Heart left ventricle (tissue), 16 donors: ENCODE results near the gene EMILIN3. TPM values are rescaled to one million over a fixed set of nuclear protein-coding genes. Genes with fewer than 3 reads are reported as not detected.

Source experiments
- ATAC-seq, 4 donors: fragments of 200-7000 bp; cut with Tn5 transposase; one replicate each; pipeline ENCODE4 v1.9.1; 2020 to 2022; ENCODE audit warnings: moderate library complexity in 4 of 4, mild to moderate bottlenecking in 3 of 4, moderate number of reproducible peaks in 1 of 4
- DNase-seq, 5 donors: peaks; one replicate each; pipeline ENCODE4 v3.0.0-alpha.2; 2020
- H3K27ac ChIP-seq, 12 donors: fragments of 200-600 bp; sonication (generic) in 4 of 12; one replicate each; pipeline versions ENCODE4 v1.5.0 to v1.8.0; 2016 to 2022; ENCODE audit warnings: mild to moderate bottlenecking in 2 of 12
- H3K27me3 ChIP-seq, 9 donors: fragments of 200-600 bp; sonication (generic) in 2 of 9; one replicate each; pipeline versions ENCODE4 v1.5.1 to v1.8.0; 2016 to 2022; ENCODE audit warnings: mild to moderate bottlenecking in 3 of 9
- H3K36me3 ChIP-seq, 9 donors: fragments of 200-600 bp; sonication (generic) in 2 of 9; one replicate each; pipeline versions ENCODE4 v1.5.0 to v1.8.0; 2018 to 2022; ENCODE audit warnings: mild to moderate bottlenecking in 2 of 9
- H3K4me1 ChIP-seq, 12 donors: fragments of 200-600 bp; sonication (generic) in 4 of 12; one replicate each; pipeline versions ENCODE4 v1.5.0 to v1.8.0; 2016 to 2022; ENCODE audit warnings: mild to moderate bottlenecking in 3 of 12
- H3K4me3 ChIP-seq, 12 donors: fragments of 200-600 bp; sonication (generic) in 4 of 12; one replicate each; pipeline versions ENCODE4 v1.5.0 to v1.8.0; 2017 to 2022; ENCODE audit warnings: mild to moderate bottlenecking in 9 of 12, moderate library complexity in 4 of 12
- H3K9me3 ChIP-seq, 12 donors: fragments of 200-600 bp; sonication (generic) in 4 of 12; one replicate each; pipeline versions ENCODE4 v1.5.0 to v1.8.0; 2016 to 2022; ENCODE audit warnings: mild to moderate bottlenecking in 1 of 12
- CTCF ChIP-seq, 12 donors: fragments of 200-600 bp; sonication (generic) in 4 of 12; IDR thresholded peaks; one replicate each; pipeline versions ENCODE4 v1.5.0 to v1.8.0; 2018 to 2022; ENCODE audit warnings: antibody characterized with exemption in 12 of 12, mild to moderate bottlenecking in 5 of 12
- POLR2A ChIP-seq, 2 donors: fragments of 450-650 bp; IDR thresholded peaks; one replicate each; pipeline ENCODE4 v1.6.1; 2017; ENCODE audit warnings: antibody characterized with exemption in 2 of 2, mild to moderate bottlenecking in 2 of 2, moderate library complexity in 2 of 2
- WGBS, 4 donors: extraction: QIAGEN DNeasy Blood & Tissue Kit in 2 of 4; methylation state at CpG; one replicate each; pipeline versions ENCODE4 v1.1.5 to v1.1.7; 2013 to 2018; 5-methylcytosine and 5-hydroxymethylcytosine counted together
- intact Hi-C, 10 donors: fragments of 100-400 bp; cut with DNase I; formaldehyde crosslinking; loops; one replicate each; pipeline versions ENCODE4 v1.11.1 to v1.14.2; 2022
- polyA plus RNA-seq, 2 donors: library from polyadenylated mRNA; stranded (reverse); fragments of 200-250 nt; gene quantifications; one replicate each; pipeline ENCODE4 v1.2.3, GENCODE V29; 2013
- total RNA-seq, 9 donors: library from RNA; depleted of rRNA in 2 of 9; stranded (reverse); fragments of >200 nt in 2 of 9; fragmentation: NEBNext Ultra II Directional in 3 of 9; extraction: Animal tissue kit (Norgen Biotek cat#: 25700) in 3 of 9; gene quantifications; one replicate each; pipeline versions ENCODE4 v1.1.0 to v1.2.4, GENCODE V29; 2016 to 2023
- donor health status: ischemic (EF 13 %, LVEDD 7.1; RV severe dilation, severe dysfunction).
- donor health status: healthy with polysubstance abuse.
- donor health status: DM: no; HTN: yes; CAD: no.
- donor health status: DM: no; HTN: no; CAD: no.
- donor health status: ischemic (EF 25% LVEDD 6.9; RV normal size, moderate dysfunction).
- donor health status: ischemic (EF 25% LVEDD 5.7; RV mildly dilated, moderate dysfunction).
- donor health status: healthy.
- donor health status: DM: yes; HTN: yes; CAD: no.
- donor health status: ischemic (EF 35%, LVEDD 5.7; RV mildly dilated, moderate dysfunction).
- donor health status: nonischemic (EF 11% LVEDD 7.7; RV severe dilation, severe dysfunction).
- donor health status: DM: yes; HTN: yes; CAD: no.
- donor health status: PGD.
- donor health status: ischemic (EF 29% LVEDD 5.4; RV normal size, mild dysfunction).
- donor health status: nonischemic (EF 23%, LVEDD 6.1; RV moderate dilation, normal function).

Gene EMILIN3
- total and polyA plus RNA-seq, 11 donors = 0.24 to 9.3 (median 2.2) TPM

- H3K27ac ChIP-seq = no peak overlapping the region
- WGBS, 4 donors = 63 to 89% (median 78%) methylated on average over 4 of the region's 4 CpGs
- no peak overlapping the region for H3K4me3 ChIP-seq
- H3K9me3 ChIP-seq = no peaks in the 10 kb centered on the region
- H3K4me1 ChIP-seq = peaks cover 0 to 37% (median 18%) of the 10 kb centered on the region in 12 donors
- no peak for ATAC-seq
- DNase-seq = peak in 1 of 5 donors; percentile 26
- intact Hi-C loops = loop anchor here in 8 of 10 donors (5.0 to 10.0 kb wide), 8 partner anchors 85 to 372 kb away; partner anchors contain the start of gene PLCG1 (in 2 of the 8)
- no peaks in the 10 kb centered on the region for H3K36me3 ChIP-seq
- H3K27me3 ChIP-seq = peaks cover 0 to 4% (median 0%) of the 10 kb centered on the region in 9 donors
- no peak for TF ChIP-seq POLR2A (IDR thresholded peaks at IDR 0.05)
- no peak for TF ChIP-seq CTCF (IDR thresholded peaks at IDR 0.05)
These were observed 29.7 kb downstream of the EMILIN3 start for GRCh38 chr20:41336711-41337492.

GRCh38 chr20:41335591-41335990 is 31.0 kb downstream of the EMILIN3 start:
- H3K9me3 ChIP-seq = no peaks in the 10 kb centered on the region
- 67 to 75% (median 69%) methylated on average over 1 of the region's 1 CpG for WGBS, 4 donors

GRCh38 chr20:41334443-41335421 is 31.9 kb downstream of the EMILIN3 start:
- Histone ChIP-seq H3K36me3 (no peaks in the 10 kb centered on the region), H3K27me3 (peaks cover 0 to 2% (median 0%) of the 10 kb centered on the region in 9 donors), H3K4me1 (peaks cover 0 to 23% (median 8%) of the 10 kb centered on the region in 12 donors), H3K4me3 (no peak overlapping the region), H3K27ac (peak overlapping the region; percentile 26 to 86 (median 68)), H3K9me3 (no peaks in the 10 kb centered on the region)
- 55 to 79% (median 65%) methylated on average over 13 to 15 of the region's 15 CpGs for WGBS, 4 donors
- intact Hi-C loops = loop anchor here in 8 of 10 donors (1.0 to 10.0 kb wide), 10 partner anchors 82 to 370 kb away; partner anchors contain the start of gene PLCG1 (in 2 of the 8)
- peak in 3 of 4 donors; percentile 11 to 88 (median 32) for ATAC-seq
- no peak for TF ChIP-seq POLR2A (IDR thresholded peaks at IDR 0.05)
- TF ChIP-seq CTCF (IDR thresholded peaks at IDR 0.05) = peak in 1 of 12 donors; percentile 10
- peak in 2 of 5 donors; percentile 24 to 54 for DNase-seq

More at GRCh38 chr20:41335591-41335990, 31.0 kb downstream of the EMILIN3 start:
- DNase-seq (no peak), ATAC-seq (no peak)
- Histone ChIP-seq H3K27me3 (peaks cover 0 to 4% (median 0%) of the 10 kb centered on the region in 9 donors), H3K4me1 (peaks cover 0 to 24% (median 10%) of the 10 kb centered on the region in 12 donors), H3K27ac (peak overlapping the region in 7 of 12 donors; percentile 68 to 86 (median 77)), H3K4me3 (no peak overlapping the region), H3K36me3 (no peaks in the 10 kb centered on the region)
- no peak for TF ChIP-seq POLR2A (IDR thresholded peaks at IDR 0.05)
- TF ChIP-seq CTCF (IDR thresholded peaks at IDR 0.05) = no peak
- intact Hi-C loops = loop anchor here in 8 of 10 donors (1.0 to 10.0 kb wide), 10 partner anchors 83 to 371 kb away; partner anchors contain the start of gene PLCG1 (in 2 of the 8)
